Esophagus squamous epithelium (tissue), 4 donors: ENCODE results near the gene LRIG2.

ENCODE experiments used
- POLR2A ChIP-seq, 4 donors: fragments of 450-650 bp; IDR thresholded peaks; one replicate each; pipeline ENCODE4 v1.6.1; 2017; ENCODE audit warnings: antibody characterized with exemption in 4 of 4, mild to moderate bottlenecking in 4 of 4, moderate library complexity in 3 of 4
- TF ChIP-seq, protein P1 (sequence below), 6 experiments: fragments of 450-650 bp in 4 of 6; fragments of 200-600 bp in 2 of 6; sonication (generic) in 2 of 6; IDR thresholded peaks; one replicate each; pipeline ENCODE4 v1.5.1; 2016 to 2019; ENCODE audit warnings: antibody characterized with exemption in 6 of 6, mild to moderate bottlenecking in 4 of 6, moderate library complexity in 4 of 6

DNA sequence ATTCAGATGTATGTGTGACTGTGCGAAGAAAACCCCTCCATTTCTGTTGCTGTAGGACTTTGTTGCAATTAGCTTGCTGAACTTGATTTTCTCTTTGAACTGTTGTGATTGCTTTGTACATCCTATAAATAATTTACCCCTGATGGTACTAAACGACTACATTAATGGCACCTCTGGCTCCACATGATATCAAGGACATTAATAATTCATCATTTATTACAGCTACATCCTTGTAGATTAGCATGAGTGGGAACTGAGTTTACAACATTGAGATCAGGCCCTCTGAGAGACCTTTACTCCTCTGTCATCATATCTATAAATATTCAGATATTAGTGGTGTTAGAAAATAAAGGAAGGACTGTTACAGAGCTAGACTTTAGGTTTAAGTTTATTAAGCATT is 13.5 kb downstream of the LRIG2 start:
- TF ChIP-seq, protein P1, sequence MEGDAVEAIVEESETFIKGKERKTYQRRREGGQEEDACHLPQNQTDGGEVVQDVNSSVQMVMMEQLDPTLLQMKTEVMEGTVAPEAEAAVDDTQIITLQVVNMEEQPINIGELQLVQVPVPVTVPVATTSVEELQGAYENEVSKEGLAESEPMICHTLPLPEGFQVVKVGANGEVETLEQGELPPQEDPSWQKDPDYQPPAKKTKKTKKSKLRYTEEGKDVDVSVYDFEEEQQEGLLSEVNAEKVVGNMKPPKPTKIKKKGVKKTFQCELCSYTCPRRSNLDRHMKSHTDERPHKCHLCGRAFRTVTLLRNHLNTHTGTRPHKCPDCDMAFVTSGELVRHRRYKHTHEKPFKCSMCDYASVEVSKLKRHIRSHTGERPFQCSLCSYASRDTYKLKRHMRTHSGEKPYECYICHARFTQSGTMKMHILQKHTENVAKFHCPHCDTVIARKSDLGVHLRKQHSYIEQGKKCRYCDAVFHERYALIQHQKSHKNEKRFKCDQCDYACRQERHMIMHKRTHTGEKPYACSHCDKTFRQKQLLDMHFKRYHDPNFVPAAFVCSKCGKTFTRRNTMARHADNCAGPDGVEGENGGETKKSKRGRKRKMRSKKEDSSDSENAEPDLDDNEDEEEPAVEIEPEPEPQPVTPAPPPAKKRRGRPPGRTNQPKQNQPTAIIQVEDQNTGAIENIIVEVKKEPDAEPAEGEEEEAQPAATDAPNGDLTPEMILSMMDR (IDR thresholded peaks at IDR 0.05) = no peak
- TF ChIP-seq POLR2A (IDR thresholded peaks at IDR 0.05) = no peak
